ENCODE results near the gene FOXP1.

GRCh38 chr3:71551311-71551919, 32.1 kb downstream of the FOXP1 start:
- TF ChIP-seq POLR2A (IDR thresholded peaks at IDR 0.05) (no peak), CTCF (IDR thresholded peaks at IDR 0.05) (no peak)
